Left colon (tissue), 2 donors: ENCODE data around the gene ADCY3. TPM values are rescaled to one million over a fixed set of nuclear protein-coding genes. Genes with fewer than 3 reads are reported as not detected.

ENCODE experiments used
- ATAC-seq: fragments of 200-7000 bp; cut with Tn5 transposase; one replicate; pipeline ENCODE4 v1.9.1; 2020; ENCODE audit warnings: mild to moderate bottlenecking, moderate library complexity
- DNase-seq, 2 donors: peaks; one replicate each; pipeline ENCODE4 v3.0.0-alpha.2; 2020
- intact Hi-C, 2 donors: fragments of 100-400 bp; cut with DNase I in 1 of 2; cut with micrococcal nuclease in 1 of 2; formaldehyde crosslinking; loops; one replicate each; pipeline versions ENCODE4 v1.11.2 to v1.14.0; 2022; cut with DNase I, micrococcal nuclease
- total RNA-seq, 2 donors: library from RNA; stranded (reverse); fragmentation: NEBNext Ultra II Directional; extraction: Animal tissue kit (Norgen Biotek cat#: 25700); gene quantifications; one replicate each; pipeline ENCODE4 v1.2.1, GENCODE V29; 2021
- donor health status: DM: no; HTN: no; CAD: no.
- donor health status: DM: yes; HTN: yes; CAD: no.

ADCY3 gene
- total RNA-seq, 2 donors from 2014 or later = 30.2 to 36.7 TPM

DNA sequence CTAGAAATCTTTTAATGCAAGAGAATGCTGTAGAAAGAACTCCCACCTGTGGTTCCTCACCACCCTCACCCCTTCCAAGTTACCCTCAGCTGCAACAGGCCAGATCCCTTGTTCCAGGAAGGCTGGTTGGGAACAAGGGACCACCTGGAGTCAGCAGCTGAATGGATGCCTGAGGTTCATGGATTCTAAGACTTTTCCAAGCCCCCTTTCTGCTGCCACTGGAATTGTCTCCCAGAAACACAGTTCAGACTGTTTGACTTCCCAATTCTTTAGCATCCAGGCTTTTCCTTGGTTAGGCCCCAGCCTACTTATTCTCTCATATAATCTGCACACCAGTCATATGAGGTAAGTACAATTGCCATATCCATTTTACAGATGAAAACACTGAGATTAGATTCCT, 8.0 kb upstream of the ADCY3 start:
- DNase-seq = no peak
- intact Hi-C loops = no loop called here
- no peak for ATAC-seq

DNA sequence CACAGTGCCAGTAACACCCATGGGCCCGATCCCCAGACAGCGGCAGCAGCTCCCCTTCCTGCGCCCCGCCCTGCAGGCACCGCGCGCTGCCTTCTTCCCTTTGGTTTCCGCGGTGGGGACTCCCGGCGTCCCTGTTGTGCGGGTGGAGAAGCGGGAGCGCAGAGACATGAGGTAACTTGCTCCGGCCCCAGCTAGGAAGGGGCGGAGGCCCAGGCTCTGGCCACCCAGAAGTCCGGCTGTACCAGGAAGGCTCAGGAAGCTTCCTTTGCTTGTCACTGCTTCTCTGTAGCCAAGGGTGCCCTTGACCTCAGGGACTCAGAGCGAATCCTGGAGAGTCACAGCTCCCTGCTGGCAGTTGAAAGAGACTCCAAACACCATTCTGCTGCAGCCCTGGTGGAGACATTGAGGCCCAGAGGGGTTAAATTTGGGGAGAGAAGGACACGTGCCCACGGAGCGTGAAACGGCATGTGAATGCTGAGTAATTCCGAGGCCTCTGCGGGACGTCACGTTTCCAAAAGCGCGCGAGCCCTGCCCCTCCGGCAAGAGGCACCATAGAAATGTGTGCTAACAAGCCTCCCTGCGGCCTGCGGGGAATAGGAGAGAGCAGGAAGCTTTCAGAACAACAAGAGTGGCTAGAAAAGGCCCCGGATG, 6.7 kb upstream of the ADCY3 start:
- DNase-seq = peak; percentile 32 to 49
- intact Hi-C loops = no loop called here
- peak; percentile 81 for ATAC-seq

DNA sequence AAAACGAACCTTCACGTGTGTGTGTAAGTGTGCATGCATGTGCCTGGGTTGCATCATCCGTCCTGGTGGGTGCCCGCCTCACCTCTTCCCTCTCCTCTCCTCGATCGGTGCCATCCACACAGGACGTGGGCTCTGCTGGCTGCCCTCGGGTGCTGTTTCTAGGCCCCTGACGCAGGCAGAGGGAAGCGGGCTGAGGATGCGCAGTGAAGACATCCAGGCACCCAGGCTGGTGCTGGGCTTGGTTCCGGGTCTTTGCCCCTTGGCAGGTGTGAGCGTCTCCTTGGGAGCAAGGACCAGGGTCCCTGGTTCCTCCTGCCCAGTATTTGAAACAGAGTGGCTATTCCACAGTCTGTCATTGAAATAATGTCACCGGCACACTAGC, 6.2 kb upstream of the ADCY3 start:
- DNase-seq = no peak
- ATAC-seq = no peak
- intact Hi-C loops = no loop called here

DNA sequence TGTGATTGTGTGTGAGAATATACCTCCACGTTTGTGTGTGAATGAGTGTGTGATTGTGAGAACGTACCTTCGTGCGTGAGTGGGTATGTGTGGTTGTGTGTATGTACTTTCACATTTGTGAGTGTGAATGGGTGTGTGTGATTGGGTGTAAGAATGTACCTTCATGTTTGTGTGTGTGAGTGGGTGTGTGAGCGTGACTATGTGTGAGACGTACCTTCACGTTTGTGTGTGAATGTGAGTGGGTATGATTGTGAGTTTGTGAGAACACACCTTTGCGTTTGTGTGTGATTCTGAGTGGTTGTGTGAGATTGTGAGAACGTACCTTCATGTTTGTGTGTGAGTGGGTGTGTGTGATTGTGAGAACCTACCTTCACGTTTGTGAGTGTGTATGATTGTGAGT, 5.8 kb upstream of the ADCY3 start:
- no peak for ATAC-seq
- intact Hi-C loops = no loop called here
- no peak for DNase-seq

DNA sequence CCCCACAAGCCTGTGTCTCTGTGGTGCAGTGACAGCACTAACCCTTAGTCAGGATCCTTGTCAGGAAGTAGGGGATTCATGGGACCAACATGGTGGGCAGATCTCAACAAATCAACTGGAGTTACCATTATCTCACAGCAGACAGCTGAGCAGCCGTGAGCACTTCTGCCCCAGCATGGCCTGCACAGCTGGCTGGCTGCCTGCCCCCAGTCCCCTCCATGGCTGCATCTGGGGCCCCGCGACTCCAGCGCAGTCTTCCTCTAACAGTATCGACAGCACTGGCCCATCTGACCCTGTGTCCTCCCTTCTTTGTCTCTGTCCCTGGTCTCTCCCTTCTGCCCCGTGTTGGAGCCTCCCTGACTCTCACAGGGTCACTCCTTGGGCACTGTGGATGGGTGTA, 4.7 kb upstream of the ADCY3 start:
- ATAC-seq (no peak), DNase-seq (no peak)
- intact Hi-C loops = no loop called here

DNA sequence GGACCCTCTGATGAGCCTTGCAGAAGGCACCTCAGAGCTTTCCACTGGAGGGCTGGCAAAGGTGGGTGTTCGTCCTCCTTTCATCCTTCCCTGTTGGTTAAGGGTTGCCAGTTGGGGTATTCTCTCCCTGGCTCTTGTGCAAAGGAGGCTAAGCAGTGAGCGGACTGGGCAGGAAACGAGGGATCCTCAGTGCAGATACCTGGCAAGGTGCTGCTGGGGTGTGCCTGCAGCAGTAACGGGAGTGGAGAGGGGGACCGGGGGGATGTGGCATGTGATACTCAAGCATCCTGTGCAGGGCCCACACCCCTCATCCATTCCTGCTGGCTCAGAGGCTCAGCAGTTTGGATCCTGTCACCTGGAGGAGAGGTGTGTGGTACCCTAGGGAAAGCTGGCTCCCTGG, 4.2 kb upstream of the ADCY3 start:
- intact Hi-C loops = no loop called here
- DNase-seq (no peak), ATAC-seq (no peak)

DNA sequence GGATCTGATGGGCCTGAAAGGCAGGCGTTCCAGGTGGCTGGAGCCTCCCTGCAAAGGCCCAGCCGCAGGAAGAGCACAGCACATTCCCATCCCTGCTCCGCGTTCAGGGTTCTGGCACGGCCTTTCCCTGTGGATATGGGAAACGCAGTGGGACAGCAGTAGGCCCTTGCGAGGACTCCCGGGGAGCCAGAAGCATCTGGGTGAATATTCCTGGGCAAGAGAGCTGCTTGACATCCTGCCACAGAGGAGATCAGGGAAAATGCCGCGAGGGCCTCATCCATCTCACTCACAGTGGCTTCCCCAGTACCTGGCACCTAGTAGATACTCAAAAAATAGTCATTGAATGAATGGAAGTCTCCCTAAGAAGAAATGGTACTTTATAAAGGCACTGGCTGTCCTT, 3.1 kb upstream of the ADCY3 start:
- intact Hi-C loops = no loop called here
- DNase-seq (no peak), ATAC-seq (no peak)

DNA sequence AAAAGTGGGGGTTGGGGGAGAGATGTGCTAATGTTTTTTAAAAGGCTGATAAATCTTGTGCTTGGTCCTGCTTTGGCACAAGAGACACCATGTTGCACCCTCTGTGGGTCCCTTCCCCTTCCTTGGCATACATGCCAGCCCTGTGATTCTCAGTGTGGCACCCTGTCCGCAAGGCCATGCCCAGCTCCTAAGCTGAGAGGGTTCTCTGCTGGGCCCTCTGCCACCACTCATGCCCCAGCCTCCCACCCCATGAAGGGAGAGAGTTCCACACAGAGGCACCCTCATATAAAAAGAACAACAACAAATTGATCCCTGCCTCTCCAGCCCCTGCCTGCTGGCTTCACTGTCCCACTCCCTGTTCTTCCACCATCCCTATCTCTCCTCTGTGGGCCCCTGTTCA, 2.5 kb upstream of the ADCY3 start:
- intact Hi-C loops = no loop called here
- no peak for ATAC-seq
- DNase-seq = no peak

DNA sequence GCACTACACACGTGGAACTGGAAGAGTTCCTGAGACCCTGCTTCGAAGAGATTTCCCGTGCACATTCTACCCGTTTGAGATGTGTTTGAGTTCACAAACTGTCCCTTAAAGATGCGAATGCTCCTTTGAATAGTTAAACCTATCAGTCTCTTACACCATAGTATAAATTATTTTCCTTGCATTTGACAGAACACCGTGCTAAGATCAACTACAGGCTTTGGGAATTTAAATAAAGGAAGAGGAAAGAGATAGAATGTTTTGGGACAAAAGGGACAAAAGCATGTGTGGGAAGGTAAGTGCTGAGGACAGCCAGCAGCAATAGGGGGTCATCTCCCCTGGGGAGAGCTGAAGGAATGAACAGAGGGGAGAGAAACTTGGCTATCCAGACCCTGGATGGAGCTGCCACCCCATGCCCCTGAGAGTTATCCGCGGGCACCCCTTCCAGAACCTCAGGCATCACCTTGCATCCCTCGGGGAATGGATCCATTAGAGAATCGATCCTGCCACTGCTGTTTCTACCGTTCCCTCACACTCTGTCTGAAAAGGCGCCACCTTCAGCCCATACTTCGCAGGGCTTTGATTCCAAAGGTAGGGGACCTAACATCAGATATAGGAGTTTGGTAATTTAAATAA, 888 bp upstream of the ADCY3 start:
- peak in 1 of 2 donors; percentile 48 for DNase-seq
- intact Hi-C loops = no loop called here
- ATAC-seq = peak; percentile 32

DNA sequence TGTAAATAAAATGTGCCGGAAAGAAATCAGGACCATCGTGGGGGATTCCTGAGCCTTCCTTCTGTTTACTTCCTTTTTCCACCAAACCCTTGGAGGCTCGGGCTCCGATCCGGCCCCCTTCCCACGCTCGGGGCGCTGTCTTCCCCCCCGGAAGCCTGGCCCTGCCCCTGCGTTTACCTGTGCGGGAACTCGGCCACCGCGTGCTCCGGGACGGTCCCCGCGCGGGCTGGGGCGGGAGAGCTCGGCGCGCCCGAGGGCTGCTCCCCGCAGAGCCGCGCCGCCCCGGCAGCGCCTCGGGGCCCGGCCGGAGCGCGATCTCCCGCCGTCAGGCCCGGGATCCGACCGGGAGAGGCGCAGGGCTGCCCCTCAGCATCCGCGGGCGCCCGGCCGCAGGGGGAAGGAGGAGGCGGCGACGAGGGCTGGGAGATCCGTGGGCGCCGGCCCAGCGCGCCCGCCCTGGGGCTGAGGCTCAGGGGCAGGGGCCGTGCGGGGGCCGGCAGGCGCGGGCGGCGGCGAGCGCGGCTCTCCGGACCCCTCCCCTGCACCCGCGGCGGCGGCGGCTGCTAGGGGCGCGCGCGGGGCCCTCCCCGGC, 435 bp downstream of the ADCY3 start:
- intact Hi-C loops = no loop called here
- peak in 1 of 2 donors; percentile 36 for DNase-seq

DNA sequence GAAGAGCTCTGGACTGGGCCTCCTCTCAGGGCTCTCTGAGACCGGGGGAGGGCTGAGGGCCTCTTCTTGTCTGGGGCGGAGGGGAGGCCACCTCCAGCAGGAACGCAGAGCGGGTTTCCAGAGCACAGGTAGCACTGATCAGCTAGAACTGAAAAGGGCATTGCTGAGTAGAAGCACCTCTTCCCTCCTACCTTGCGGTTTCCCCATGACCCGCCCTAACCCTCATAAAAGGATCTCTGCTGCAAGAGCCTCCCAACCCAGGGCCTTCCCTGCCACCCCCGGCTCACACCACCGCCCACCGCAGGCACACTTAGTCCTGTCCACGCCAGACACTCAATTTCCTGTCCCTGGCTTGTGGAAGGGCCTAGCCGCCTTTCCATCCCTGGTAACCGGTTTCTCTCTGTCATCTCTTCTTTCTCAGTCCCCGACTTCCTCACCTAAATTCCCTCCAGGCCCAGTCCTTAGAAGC, 966 bp downstream of the ADCY3 start:
- intact Hi-C loops = no loop called here
- ATAC-seq = peak; percentile 72
- DNase-seq = peak; percentile 54 to 67

More for the DNA sequence above, 435 bp downstream of the ADCY3 start:
- ATAC-seq = peak; percentile 28

DNA sequence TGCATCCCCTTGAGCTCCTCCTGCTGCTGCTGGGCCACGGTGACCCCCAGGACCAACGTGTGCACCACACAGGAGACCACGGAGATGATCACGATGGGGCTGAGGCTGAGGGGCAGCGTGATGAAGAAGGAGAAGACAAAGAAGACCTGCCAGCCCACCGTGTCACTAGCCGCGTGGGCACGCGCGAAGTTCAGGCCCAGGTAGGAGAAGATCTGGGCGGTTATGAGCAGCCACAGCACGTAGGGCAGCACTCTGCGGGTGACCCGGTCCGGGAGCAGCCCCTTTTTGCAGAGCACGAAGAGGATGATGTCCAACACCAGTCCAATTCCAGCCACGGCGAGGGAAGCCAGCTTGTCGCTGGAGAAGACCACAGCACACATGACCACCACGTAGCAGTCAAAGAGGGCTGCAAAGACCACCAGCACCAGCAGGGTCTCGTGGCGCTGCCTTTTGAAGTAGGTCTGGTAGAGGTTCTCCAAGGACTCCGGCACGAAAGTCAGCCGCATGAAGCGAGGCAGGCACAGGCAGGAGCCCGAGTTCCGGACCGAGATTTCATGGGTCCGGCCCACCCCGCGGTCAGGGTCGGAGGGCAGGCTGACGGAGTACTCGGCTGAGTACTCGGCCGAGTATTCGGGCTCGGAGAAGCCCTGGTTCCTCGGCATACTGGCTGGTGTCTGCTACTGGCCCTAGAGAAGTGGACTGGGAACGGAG, 1.6 kb downstream of the ADCY3 start:
- intact Hi-C loops = no loop called here
- ATAC-seq (no peak), DNase-seq (no peak)

DNA sequence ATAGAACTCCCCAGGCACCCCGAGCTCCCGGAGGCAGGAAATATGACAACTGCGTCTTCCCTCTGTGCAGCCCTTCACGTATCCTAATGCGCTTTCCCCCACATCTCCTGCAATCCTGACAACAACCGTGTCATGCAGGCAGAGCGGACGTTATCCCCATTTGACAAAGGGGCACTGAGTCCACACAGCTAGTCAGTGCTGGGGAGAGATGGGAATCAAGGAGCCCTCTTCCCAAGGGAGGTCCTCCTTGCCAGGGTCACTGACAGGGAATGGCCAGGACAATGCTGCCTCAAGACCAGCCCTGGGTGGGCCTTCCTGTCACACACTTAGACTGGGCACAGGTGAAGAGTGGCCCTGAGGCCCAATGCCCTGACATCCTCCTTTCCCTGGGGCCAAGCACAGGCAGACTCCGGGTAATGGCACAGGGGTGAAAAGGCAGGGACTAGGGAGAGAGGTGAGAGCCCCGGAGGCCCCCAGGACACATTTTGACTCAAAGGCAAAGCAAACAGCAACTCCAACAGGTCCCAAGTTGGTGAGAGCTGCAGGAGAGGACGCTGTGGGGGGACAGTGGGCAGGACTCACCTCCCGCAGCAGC, 2.2 kb downstream of the ADCY3 start:
- intact Hi-C loops = no loop called here
- ATAC-seq (no peak), DNase-seq (no peak)

DNA sequence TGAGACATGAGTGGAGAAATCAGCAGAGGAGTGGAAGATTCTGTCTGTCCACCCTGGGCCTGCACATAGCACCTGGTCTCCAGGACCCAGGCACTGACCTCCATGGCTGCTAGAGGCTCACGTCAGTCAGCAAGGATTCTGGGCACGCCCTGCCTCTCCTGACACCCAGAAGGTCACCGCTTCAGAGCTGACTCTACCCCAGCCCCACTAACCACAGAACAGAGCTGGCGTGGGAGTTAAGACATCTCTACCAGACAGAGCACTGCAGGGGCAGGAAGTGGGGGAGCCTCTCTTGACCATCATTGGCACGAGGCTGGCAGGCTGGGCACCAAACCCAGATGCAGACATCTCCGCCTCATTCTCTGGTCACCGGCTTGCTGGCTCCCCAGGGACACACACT, 3.0 kb downstream of the ADCY3 start:
- intact Hi-C loops = no loop called here
- ATAC-seq (no peak), DNase-seq (no peak)

DNA sequence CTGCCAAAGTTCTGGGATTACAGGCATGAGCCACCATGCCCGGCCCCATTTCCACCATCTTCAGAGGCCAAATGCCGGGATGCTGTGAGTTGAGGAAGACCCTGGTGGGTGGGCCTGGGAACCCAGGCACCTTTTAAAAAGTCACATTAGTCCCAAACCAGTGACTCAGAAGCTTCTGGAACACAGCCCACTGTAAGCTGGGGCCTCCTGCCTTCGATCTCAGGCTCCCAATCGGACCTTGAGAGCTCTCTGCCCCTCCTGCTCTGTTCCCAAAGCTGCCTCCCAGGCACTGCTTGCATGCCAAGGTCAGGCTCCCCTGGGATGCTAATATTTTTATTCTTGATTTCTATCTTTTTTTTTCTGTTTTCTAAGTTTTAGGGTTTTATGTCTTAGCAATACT, 4.2 kb downstream of the ADCY3 start:
- DNase-seq (no peak), ATAC-seq (no peak)
- intact Hi-C loops = no loop called here

DNA sequence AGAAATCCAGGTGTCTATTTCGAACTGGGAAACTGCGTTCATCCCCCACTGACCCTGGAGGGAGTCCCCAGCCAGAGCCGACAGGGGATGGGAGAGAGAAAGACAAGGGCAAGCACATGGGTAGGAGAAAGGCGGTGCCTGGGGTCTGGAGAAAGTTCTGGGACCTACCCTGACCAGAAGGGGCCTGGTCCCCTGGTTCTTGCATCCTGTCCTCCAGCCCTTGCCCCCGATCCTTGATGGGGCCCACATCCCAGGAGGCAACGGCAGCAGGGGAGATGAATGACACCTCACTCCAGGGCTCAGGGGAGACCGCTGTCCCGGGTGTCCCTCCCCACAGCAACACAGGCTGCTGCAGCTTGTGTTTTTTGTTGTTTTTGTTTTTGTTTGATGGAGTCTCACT, 4.9 kb downstream of the ADCY3 start:
- intact Hi-C loops = no loop called here
- ATAC-seq (no peak), DNase-seq (no peak)

DNA sequence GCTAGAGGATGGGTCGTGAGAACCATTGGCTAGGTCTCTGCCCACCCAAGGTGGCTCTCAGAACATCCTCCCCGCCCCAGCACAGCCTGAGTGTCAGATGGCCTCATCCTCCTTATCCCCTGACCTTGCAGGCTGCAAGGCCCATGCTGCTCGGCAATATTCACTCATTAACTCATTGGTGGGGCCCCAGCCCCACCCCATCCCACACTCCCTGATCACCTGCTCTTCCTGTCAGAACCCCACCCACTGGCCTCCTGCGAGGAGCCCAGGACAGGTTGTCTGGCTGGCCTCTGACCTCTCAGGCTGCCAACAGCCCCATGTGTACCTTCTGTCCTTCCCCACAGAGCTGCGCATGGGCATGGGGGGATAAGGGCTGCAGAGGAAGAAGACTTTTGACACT, 5.3 kb downstream of the ADCY3 start:
- intact Hi-C loops = no loop called here
- ATAC-seq (peak; percentile 54), DNase-seq (peak; percentile 46 to 55)

DNA sequence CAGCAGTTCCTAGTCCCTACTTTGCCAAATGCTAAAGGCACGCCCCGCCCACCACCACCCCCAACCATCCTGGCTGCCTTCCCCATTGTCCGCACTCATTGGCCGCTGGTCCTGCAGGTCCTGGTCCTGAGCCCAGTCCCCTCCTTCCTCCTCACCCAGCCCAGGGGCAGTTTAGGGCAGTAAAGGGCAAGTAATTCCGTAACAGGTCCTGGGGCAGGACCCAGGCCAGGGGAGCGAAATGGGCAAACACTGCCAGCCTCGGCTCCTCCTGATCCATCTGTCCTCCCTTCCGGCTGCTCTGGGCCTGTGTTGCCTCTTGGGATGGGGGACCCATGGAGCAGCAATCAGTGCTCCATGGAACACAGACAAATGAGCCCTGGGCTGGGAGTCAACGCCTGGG, 6.1 kb downstream of the ADCY3 start:
- intact Hi-C loops = no loop called here
- no peak for DNase-seq

DNA sequence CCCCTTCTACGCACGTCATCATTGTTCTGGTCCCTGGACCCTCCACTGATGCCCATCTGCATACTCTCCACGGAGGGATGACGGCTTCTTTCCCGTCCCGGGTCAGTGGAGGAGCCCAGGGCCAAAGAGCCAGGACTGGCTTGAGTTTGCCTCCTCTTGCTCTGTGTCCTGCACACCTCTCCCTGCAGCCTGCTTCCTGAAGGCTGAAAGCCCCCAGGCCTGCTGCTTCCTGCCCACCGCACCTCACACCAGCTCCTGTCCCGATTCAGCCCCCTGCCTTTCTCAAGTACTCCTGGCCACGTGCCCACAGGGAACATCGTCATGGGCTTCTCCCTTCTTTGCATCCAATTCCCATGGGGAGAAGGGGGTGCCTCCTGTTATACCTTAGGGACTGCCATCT, 7.1 kb downstream of the ADCY3 start:
- ATAC-seq = no peak
- DNase-seq = peak in 1 of 2 donors; percentile 44
- intact Hi-C loops = no loop called here

More for the DNA sequence above, 6.1 kb downstream of the ADCY3 start:
- no peak for ATAC-seq

DNA sequence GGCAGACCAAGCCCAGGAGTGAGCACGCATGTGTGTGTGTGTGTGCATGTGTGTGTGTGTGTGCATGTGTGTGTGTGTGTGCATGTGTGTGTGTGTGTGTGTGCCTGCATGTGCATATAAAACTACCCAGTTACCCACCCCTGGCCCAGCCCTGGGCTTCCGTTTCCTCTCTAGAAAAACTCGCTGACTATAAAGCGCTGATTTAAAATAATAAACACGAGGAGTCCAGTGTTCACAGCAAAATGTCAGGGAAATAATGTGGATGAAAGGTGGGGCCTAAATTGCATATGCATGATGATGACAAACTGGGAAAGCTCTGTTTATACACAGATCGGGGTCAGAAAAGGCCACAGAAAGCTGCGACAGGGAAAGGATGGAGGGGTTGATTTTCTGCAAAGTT, 7.5 kb downstream of the ADCY3 start:
- intact Hi-C loops = no loop called here
- peak; percentile 83 for ATAC-seq
- peak; percentile 77 to 79 for DNase-seq
